GM18520 (cell line): ENCODE data around the gene TMEM156.

ENCODE experiments used
- ATAC-seq: cut with Tn5 transposase; IDR thresholded peaks from one replicate; pipeline ENCODE4 v1.9.1; 2021; ENCODE audit not compliant: unreplicated experiment

Gene TMEM156

GRCh38 chr4:38928568-38928967 lies 103.6 kb downstream of the TMEM156 start:
- no peak for ATAC-seq

DNA sequence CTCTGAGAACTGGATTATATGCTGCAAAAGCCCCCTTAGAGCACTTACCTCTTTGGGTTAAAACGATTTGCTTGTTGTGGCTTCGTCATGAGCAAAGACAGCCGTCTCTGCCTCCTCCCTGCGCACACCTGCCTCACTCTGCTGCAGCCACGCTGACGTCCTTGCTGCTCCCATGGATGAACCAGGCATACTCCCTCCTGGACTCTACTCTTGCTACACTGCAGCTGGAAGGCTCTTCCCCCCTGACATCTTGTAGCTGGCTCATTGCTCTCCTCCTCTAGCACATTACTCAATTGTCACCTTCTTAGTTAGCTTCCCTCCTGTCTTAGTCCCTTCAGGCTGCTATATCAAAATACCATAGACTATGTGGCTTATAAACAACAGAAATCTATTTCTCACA lies 105.3 kb downstream of the TMEM156 start:
- no peak for ATAC-seq

- no peak for ATAC-seq
Observed at GRCh38 chr4:38925492-38926413, 106.5 kb downstream of the TMEM156 start.

DNA sequence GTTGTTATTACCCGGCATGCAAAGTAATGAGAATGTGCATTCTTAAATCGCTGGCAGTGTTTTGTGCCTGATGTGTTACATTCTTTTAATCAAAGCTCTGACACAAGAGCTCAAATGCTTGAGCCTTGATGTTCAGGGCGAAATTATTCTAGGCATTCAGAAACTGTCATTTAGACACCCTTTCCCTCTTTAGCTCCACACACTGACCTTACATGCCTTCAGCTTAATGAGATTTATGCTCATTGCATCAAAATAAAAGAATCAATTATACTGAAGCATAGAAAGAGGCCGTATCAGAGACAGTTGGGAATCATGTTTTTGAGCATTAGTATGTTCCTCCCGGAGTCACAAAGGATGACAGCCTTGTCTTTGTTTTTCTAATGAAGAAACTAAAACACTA lies 107.9 kb downstream of the TMEM156 start:
- ATAC-seq = no peak

DNA sequence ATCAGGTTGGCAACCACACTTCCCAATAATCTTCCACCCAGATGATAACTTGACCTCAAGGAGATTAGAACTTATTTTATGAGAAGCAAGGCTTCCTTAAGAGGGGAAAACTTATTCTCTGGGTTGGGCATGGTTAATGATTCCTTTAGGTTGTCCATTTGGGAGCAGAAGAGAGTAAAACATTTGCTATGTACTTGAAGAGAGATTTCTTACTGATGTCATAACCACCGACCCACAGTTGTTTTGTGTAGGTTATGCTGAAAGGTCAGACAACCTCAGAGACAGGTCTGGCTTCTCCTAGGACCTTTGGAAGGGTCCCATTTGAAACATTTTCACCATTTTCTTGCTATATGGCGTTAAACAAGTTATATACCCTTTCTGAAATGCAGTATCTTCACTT lies 108.5 kb downstream of the TMEM156 start:
- ATAC-seq = no peak

GRCh38 chr4:38921151-38921550 lies 111.1 kb downstream of the TMEM156 start:
- no peak for ATAC-seq

GRCh38 chr4:38920677-38921076 lies 111.5 kb downstream of the TMEM156 start:
- no peak for ATAC-seq

DNA sequence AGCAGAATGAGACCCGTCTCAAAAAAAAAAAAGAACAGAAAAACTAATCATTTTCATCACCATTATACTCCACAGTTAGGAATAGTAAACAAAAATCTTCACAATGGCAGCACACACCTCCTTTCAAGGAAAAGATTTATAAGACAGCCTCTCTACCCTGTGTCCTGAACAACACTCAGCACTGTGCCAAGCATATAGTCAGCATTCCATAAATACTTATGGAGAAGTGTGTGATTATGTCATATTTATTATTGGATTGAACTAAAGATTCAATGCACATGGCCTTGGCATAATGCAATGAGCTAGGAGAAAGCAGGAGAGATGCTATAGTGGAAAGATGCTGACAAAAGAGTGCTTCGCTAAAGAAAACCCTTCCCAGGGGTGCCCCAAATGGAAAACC lies 112.0 kb downstream of the TMEM156 start:
- ATAC-seq = no peak

- ATAC-seq = no peak
Observed at GRCh38 chr4:38919494-38919893, 112.7 kb downstream of the TMEM156 start.

DNA sequence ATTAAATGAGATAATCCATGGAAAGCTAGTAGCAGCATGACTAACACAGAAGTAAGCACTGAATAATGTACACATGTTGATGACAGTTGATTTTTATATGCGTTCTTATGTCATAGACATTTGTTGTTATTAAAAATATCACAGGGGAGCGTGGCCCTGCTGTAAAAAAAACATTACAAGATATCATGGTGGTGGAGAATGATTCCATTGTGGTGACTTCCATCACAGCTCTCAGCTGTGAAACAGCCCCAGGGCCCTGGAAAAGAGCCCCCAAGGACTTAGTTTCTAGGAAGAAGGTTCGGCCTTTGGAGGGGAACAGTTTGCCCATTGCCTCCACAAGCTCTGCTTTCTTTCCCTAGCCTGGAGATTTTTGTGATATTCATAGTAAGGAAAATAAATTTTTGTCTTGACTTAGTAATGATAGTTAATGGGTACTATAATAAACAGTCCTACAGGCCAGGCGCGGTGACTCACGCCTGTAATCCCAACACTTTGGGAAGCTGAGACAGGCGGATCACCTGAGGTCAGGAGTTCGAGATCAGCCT lies 114.7 kb downstream of the TMEM156 start:
- ATAC-seq = no peak
